Vagina (tissue), 2 donors: ENCODE measurements around the gene RUNDC3A.

ENCODE experiments used
- POLR2AphosphoS5 ChIP-seq, 2 donors: sonication (generic); formaldehyde crosslinking; IDR thresholded peaks; one replicate each; pipeline ENCODE4 v1.9.0; 2017; ENCODE audit warnings: antibody characterized with exemption in 2 of 2, mild to moderate bottlenecking in 2 of 2, low read depth in 1 of 2; ENCODE audit not compliant: insufficient read depth in 1 of 2
- TF ChIP-seq, protein P1 (sequence below), 3 experiments: fragments of 450-650 bp in 2 of 3; fragments of 200-600 bp in 1 of 3; sonication (generic) in 1 of 3; IDR thresholded peaks; one replicate each; pipeline ENCODE4 v1.5.1; 2017 to 2019; ENCODE audit warnings: antibody characterized with exemption in 3 of 3, mild to moderate bottlenecking in 2 of 3, moderate library complexity in 2 of 3

DNA sequence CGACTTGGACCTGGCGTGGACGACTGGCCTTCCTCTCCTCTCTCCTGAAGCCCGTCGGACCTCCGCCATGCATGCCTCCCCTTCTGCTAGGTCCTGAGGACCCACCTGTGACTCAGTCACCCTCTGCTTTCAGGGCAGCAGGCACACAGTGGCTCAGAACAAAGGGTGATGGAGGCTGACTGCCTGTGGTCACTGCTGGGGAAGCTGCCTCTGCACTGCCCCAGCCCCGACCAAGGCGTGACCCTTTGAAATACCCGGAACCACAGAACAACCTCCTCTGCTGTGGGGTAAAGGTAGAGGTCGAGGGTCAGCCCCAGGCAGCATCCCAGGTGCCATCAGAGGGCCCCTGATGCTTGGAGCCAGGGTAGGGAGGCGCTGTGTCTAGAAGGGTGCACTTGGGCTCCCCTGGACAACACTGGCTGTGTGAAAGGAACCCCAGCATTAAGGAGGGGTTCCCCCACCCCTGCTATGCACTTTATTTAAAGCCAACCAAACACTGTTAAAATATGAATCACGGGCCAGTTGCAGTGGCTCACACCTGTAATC lies 27.9 kb upstream of the RUNDC3A start:
- TF ChIP-seq, protein P1, sequence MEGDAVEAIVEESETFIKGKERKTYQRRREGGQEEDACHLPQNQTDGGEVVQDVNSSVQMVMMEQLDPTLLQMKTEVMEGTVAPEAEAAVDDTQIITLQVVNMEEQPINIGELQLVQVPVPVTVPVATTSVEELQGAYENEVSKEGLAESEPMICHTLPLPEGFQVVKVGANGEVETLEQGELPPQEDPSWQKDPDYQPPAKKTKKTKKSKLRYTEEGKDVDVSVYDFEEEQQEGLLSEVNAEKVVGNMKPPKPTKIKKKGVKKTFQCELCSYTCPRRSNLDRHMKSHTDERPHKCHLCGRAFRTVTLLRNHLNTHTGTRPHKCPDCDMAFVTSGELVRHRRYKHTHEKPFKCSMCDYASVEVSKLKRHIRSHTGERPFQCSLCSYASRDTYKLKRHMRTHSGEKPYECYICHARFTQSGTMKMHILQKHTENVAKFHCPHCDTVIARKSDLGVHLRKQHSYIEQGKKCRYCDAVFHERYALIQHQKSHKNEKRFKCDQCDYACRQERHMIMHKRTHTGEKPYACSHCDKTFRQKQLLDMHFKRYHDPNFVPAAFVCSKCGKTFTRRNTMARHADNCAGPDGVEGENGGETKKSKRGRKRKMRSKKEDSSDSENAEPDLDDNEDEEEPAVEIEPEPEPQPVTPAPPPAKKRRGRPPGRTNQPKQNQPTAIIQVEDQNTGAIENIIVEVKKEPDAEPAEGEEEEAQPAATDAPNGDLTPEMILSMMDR (IDR thresholded peaks at IDR 0.05): no peak
- no peak for TF ChIP-seq POLR2AphosphoS5 (IDR thresholded peaks at IDR 0.05; ENCODE audit: insufficient read depth in 1 of 2, low read depth in 1 of 2)
